ENCODE measurements around the gene SAMD4A.

DNA sequence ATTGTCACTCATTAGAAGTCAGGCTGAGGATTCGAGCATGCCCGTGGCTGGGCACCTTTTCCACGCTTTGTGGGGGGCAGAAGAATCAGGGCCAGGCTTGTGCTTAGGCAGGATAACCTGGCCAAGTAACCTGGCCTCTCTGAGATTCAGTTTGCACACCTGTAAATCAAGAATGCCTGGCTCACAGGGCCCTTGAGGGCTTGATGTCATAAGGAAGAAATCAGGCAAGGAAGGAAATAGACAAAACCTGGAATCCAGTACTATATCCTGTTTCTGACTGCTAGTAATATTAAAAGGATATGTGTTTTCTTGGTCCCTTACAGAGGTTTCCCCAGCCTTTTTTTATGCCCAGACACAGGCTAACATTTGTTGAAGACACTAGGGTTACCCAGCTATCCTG is 91.9 kb downstream of the SAMD4A start:
- TF ChIP-seq ZNF274 (IDR thresholded peaks at IDR 0.05; ENCODE audit: low read depth, low read length) (no peak), YY1 (IDR thresholded peaks at IDR 0.05; ENCODE audit: insufficient read depth, insufficient read length) (no peak)
